Head of caudate nucleus (tissue), 42 donors: ENCODE results near the gene PACSIN2.
A peak's percentile ranks its signal among the peaks of the same experiment; 100 is the strongest.
"Not testable (repeated sequence)": the region's sequence is repeated elsewhere in the genome, so short reads cannot be mapped to it uniquely, and the experiment has no call there.

Experiments used
- DNase-seq, 42 donors: peaks; one replicate each; pipeline versions ENCODE4 v3.0.0 to v3.0.0-alpha.2; 2020 to 2021; ENCODE audit warnings: mixed read lengths in 7 of 42
- intact Hi-C: fragments of 100-400 bp; cut with DNase I; formaldehyde crosslinking; loops from one replicate; pipeline ENCODE4 v1.15.0; 2022

PACSIN2 gene

DNA sequence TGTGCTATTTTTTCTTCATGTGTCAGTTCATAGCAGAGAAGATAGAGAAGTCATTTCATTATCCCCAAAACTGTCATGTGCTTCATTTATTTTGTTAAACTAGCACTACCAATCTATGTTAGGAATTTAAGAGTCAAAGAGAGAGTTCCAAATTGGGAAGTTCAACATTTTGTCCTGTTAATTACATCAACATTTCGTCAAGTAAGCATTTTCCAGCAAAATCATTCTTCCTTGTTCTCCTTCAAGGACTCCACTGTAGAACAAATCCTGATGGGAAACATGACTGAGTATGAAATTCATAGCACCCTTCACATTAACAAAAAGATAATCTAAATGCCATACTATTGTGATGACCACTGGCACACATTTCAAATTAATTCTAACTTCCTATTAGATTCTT is 59.1 kb downstream of the PACSIN2 start:
- intact Hi-C loops, result no loop called here
- DNase-seq, result no peak

DNA sequence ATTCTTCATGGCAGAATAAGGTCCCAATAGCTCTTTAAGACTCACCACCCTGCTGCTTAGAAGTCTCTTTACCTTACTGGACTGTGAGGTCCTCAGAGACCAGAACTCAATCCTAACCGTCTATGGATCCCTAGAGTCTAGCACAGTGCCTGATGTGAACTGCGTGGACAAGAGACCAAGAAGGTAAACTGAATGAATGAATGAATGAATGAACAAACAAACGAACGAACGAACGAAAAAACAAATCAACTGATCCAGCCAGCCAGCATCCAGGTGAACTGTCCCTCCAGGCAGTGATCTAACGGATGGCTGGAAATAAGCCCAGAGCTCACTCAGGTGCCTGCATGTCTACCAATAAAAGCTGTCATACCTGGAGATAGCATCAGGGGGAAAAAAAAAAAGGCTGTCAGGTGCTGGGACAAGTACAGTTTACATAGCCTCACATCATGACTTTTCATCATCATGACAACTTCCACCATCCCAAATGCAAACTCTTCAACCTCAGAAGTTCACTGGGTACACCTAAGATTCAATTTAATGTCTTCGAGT is 59.8 kb downstream of the PACSIN2 start:
- no peak for DNase-seq
- intact Hi-C loops, result no loop called here

DNA sequence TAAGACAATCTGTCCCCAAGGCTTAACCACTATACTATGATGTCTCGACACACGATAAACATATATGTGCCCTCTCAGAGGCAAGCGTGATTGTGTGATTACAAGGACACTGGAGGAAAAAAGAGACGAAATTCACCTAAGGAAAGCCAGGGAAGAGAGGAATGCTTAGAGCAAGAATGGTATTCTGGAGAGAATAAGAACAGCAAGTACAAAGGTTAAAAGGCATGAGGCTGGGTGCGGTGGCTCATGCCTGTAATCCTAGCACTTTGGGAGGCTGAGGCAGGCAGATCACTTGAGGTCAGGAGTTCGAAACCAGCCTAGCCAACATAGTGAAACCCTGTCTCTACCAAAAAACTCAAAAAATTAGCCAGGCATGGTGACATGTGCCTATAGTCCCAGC is 61.2 kb downstream of the PACSIN2 start:
- intact Hi-C loops, DNase-seq: not testable (repeated sequence)

DNA sequence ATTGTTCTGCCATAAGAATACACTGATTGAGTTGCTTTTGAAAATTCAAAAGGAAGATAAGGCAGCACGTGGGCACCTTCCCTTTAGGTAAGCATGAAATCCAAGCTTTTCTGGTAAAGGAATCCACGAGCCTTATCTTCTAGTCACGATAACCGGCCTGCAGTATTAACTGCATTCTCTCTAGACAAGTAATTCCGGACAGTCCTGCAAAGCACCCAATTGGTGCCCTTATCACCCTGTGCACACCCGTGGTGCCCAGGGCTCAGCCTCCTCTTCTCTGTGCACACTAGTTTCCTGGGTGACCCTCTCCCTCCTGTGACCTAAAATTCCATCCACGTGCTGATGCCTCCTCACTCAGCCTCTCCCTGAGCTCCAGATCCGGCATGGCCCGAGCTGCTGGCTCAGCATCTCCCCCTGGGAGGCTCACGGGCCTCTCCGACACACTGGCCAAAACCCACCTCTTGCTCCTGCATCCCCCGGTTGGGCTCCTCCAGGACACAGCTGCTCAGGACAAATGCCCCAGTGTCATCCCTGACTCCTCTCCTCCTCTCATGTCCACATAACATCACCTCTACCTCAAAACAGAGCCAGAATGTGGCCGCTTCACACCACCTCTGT is 63.7 kb downstream of the PACSIN2 start:
- no peak for DNase-seq
- intact Hi-C loops, result no loop called here

DNA sequence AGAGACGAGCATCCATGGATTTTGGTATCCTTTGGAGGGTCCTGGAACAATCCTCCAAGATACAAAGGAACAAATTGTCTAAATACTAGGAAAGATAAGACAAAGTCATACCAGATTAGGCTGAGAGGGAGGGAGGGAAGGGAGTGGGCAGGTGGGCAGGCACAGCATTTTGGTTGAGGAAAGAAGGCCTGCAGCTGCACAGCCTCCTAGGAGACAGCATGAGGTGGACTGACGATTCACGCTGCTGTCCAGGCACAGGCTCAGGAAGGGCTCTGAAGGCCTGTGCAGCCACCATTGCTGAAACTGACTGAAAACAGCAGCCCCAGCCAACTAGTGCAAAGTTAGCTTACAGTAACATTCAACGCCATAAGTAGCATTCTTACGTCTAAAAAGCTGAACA is 64.7 kb downstream of the PACSIN2 start:
- no peak for DNase-seq
- intact Hi-C loops, result no loop called here

DNA sequence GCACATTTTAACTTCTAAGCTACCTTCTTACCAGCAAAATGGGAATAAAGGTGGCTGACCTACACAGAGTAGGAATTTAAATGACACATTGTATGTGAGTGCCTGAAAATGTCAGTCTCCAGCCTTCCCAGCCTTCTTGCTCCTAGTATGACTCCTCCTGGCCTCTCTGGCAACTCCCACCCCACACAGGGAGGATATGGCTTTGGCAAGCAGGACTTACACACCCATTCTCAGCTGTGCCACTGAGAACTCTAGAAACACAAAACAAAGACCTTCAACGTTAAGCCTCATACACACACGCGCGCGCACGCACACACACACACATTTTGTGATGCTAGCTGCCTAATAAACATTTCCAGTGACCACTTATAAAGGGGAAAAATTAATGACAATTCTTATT is 65.8 kb downstream of the PACSIN2 start:
- DNase-seq, result no peak
- intact Hi-C loops, result no loop called here

DNA sequence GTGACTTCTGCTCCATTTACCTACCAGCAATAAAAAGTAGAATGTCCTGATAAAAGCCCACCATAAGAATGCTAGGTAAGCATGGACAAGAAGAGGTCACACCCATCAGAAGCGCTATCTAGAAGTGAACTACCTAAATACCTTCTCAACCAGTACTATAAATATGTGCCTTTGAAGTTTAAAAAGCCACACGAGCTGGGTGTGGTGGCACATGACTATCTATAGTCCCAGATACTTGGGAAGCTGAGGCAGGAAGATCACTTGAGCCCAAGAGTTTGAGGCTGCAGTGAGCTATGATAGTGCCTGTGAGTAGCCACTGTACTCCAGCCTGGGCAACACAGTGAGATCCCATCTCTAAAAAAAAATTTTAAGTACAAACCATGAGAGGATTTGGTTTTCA is 66.7 kb downstream of the PACSIN2 start:
- no peak for DNase-seq
- intact Hi-C loops, result no loop called here

DNA sequence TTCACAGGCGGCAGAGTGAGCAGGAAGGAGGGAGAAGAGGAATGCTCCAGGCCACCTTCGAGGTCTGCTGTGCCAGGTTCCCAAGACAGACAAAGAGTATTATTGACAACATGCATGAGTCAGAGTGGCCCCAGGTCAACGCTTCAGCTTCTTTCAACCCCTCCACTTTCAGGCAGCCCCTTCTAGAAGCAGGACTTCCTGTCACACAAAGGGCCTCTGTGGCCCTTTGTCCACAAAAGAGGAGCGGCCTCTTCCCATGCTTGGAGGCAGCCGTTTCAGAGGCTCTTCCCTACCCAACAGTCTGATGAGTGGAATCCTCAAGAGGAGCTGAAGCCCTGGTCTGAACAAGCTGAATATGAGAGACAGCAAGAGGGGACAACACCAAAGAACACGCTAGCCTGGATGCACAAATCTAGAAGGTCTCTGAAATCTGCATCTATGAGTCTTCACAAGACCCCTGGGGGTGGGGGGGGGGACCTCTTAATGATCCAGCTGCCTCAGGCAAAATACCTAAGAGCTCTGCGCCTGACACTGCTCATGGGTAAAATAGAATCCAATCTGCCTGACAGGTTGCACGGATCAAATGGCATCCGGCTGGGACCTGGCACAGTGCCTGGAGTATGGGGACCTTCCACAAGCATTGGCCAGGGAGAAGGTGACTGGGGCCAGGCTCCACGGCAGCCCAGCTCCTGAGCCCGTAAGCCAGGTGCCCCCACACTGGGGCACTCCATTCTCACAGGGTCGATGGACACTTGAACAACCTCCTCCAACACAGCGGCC is 67.5 kb downstream of the PACSIN2 start:
- intact Hi-C loops, result no loop called here
- no peak for DNase-seq

DNA sequence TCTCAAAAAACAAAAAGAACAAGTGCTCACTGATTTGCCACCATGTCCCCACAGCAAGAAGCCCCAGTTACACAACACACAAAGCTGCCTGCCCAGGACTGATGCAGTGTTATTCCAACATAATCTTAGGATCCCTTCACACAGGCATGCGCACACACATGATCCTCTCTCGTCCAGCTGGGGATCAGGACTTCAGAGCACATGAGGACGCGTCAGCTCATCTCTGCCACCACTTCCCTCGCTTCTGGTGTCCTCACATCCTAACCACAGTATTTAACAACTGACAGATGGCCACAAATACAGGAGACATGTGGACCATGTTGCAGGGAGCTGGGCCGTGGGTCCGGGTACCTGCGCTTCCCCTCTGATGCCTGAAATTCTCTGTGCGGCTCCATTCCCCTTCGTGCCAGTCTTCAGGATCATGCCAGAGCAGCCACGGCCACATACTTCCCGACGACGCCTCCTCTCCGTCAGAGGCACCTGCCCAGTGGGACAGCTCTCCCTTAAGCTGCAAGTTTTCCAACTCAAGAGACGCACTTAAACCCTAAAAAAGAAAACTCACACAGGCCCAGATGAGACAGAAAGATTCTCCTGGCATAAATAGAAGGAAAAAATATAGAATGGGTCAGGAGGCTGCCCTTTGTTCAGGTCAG is 68.3 kb downstream of the PACSIN2 start:
- DNase-seq, result no peak
- intact Hi-C loops, result no loop called here

DNA sequence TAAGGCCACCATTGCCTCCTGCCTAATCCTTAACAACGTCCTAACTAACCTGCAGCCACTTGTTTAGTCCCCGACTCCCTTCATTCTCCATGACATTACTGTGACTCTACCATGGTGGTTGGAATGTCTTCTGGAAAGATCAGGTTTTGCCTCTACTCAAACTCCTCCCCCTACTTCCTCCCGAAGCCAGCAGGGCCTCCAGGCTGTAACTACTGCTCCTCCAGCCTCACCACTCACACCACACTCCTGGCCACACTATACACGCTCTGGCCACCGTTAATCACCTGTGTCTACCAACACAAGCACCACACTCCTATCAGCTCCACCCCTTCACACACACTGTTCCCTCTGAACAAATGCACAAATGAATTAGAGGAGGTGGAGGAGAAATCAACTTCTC is 69.2 kb downstream of the PACSIN2 start:
- intact Hi-C loops, result no loop called here
- no peak for DNase-seq

DNA sequence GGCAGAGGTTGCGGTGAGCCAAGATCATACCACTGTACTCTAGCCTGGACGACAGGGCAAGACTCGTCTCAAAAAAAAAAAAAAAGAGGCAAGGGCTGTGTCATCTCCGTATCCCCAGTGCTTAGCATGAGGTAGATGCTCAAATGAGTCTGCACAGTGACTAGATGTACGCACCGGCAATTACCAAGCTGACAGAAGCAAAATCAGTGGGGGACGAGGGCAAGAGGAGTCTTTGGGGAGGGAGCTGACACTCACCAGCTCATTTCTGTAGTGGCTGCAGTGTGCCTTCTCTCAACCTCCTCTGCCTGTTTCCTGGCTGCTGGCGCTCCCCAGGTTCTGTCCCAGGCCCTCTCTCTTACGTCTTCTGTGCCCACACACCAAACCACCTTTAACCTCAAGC is 69.9 kb downstream of the PACSIN2 start:
- intact Hi-C loops, result no loop called here
- DNase-seq, result no peak

DNA sequence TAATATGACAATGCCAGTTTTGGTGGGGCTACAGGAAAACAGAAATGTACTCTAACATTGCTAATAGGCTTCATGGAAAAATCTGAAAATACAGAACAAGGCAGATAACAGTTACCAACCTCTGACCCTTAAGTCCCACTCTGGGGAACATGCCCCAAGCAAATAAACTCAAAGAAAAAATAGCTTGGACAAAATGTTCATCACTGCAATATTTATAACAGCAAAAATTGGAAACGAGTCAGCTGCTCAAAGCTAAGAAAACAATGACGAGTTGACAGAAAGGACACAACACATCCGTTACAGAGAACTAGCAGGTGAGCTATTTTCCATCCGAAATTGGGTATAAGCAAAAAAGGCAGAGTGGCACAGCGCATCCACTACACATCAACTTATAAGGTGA is 70.5 kb downstream of the PACSIN2 start:
- no peak for DNase-seq
- intact Hi-C loops, result no loop called here

DNA sequence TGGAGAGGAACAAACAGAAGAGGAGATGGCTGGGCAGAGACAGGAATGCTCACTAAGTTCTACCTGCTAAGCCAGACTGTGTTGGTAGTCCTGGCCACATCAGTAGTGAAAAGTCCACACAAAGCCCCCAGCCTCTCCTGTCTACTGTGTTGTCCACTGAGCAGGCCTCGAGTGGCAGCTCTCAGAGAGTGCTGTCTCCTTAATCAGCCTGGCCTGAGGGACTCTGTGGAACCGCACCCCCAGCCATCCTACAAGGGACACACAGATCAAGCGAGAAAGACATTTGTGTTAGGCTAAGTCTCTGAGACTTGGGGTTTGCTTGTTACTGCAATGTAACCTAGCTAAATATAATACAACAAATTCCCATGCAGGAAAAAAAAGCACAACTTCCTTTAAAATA is 71.0 kb downstream of the PACSIN2 start:
- intact Hi-C loops, result no loop called here
- DNase-seq, result no peak

DNA sequence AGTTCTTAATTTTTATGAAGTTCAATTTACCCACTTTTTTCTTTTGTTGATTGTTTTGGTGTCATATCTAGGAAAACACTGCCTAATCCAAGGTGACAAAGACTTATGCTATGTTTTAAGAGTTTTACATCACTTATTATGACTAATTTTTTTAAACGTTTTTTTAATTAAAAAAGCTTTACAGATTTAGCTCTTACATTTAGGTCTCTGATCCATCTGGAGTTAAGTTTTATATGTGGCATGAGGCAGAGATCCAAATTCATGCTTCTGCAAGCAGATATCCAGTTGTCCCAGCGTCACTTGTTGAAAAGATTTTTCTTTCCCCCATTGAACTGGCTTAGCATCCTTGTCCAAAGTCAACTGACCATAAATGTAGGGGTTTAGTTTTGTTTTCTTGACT is 72.6 kb downstream of the PACSIN2 start:
- intact Hi-C loops, result no loop called here
- DNase-seq, result no peak

DNA sequence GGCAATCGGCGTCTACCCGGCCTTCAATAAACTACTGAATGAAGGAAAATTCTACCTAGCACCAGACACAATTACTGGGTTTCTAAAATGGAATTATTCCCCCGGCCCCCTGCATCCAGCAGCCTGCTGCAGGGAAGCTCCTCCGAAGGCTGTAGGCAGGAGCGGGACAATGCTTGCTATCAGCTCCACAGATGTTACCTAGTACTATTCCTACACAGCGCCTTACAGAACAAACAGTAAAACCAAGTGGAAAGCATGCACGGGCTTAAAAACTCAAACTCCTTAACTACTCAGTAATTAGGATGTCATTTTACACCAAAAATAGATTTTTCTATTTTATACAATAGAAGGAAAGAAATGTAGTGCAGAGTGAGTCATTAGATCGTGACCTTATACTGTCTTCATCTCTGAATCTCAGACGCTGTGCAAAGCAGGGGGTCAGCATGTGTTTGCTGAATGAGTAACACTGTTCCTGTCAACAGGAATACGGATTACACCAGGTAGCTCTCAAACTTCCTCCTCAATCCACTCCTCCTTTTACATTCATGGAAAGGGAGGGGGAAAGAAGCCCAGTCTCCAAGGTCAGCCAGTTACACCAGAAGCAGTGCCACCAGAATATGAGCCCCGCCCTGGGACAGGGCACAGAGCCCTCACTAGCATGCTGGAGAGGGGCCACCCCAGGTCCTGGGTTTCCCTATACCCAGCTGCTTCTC is 74.9 kb downstream of the PACSIN2 start:
- intact Hi-C loops, result no loop called here
- DNase-seq, result peak in 5 of 42 donors; percentile 17 to 54 (median 22)

DNA sequence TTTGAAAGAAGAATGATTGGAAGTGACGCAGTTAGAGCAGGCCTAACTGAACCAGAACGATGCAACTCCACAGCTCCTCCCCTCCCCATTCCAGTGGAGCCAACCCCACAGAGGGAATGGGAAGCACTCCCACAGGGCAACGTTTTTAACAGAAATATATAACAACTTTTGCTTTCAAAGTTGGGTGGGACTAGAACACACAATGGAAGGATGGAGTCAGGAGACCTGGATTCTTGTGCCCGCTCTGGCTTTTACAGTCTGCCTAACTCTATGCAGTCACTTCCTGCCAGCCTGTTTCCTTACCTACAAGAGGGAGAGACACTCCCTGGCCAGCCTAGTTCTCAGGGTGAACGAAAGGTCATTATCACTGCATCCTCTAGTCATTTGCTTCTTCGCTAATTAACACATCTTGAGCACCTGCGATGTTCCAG is 75.5 kb downstream of the PACSIN2 start:
- peak in 1 of 42 donors; percentile 0 for DNase-seq

DNA sequence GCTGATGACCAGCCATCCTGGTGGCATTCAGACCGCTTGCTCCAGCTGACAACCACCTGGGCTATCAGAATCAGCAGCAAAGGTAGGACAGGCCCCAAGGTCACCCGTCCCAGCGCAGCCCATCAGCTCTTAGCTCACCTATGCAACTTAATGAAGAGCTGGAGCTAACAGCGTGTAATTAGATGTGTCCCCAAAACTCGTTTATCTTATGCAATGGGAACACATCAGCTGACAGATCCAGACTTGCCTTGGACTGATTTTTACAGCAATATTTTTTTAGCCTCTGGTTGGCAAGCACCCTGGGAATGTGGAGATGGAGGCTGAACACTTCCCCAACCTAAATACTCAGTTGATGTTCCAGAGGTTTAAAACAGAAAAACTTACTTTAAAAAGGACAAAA is 76.0 kb downstream of the PACSIN2 start:
- intact Hi-C loops, result no loop called here
- peak in 1 of 42 donors; percentile 8 for DNase-seq

More for the DNA sequence above, 75.5 kb downstream of the PACSIN2 start:
- intact Hi-C loops, result no loop called here

DNA sequence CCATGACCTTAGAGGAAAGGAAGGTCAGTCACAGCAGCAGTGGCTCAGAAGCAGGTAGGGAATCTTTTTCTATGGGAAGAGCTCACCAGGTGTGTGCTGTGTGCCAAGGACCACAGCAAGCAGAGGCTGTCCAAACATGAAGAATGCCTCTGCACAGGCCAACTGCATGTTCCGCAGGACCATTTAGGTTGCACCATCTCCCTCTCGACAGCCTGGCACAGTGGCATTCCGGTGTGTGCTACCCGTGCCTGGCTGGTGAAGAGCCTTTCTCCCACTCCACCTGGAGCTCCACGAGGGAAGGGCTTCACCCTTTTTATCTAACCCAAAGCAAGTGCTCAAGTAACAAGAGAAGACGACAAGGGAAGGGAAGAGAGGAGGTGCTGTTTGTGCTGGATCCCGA is 76.5 kb downstream of the PACSIN2 start:
- intact Hi-C loops, result no loop called here

DNA sequence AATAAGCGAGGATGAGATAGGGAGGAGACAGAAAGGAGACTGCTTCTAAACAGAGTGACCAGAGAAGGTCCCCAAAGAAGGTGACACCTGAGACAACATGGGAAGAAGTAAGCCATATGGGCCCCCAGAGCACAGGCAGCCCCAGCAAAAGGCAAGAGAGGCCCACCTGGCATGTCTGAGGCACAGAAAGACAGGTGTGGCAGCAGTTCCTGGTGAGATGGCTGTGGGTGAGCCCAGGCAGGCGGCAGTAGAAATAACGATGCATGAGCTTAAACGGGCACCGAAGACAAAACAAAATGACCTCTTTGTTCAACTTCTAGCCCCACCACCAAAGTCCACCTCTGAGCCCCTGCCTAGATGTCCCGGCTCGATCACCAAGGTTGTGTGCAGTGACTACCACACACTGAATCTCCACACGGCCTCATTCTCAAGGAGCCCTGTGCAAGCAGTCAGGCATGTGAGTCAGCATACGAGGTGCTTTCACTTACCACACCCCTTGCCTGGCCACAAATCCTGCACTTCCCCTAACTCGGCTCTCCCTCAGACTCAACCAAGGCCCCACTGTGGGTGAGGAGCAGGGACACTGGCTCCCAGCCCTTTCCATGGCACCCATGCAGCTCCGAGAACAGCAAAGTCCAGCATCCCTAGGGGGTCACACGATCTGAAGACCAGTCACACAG is 77.6 kb downstream of the PACSIN2 start:
- intact Hi-C loops, result no loop called here
- peak in 4 of 42 donors; percentile 22 to 51 (median 36) for DNase-seq

More for the DNA sequence above, 76.5 kb downstream of the PACSIN2 start:
- DNase-seq, result peak in 1 of 42 donors; percentile 8
